GM12872 (cell line): ENCODE results near the gene FBH1.

ENCODE experiments used
- TF ChIP-seq, protein P1 (sequence below): IDR thresholded peaks from 3 replicates; pipeline ENCODE4 v1.5.1; 2011; ENCODE audit warnings: low read depth, mild to moderate bottlenecking, low read length, moderate library complexity; ENCODE audit not compliant: insufficient read depth

The FBH1 gene

DNA sequence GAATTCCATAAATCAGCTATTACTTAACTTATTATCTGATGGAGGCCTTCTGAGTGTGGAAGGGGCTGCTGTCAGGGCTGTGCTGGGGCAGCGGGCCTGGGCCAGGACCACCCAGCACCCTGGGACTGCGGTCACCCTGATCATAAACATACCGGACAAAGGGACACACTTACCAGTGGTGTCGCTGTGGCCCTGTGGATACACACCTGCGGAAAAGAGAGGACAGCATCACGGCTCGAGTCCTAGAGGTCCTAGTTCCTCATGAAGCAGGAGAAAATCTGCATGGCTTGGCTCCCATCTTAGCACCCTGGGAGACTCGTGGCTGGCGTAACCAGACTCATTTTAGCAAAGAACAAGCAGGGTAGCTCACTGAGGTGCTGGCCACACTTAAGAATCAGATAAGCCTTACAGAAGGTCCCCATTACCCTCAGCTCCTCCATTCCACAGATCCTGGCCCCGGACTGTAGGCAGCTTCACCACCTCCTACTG, 69.6 kb downstream of the FBH1 start:
- TF ChIP-seq, protein P1, sequence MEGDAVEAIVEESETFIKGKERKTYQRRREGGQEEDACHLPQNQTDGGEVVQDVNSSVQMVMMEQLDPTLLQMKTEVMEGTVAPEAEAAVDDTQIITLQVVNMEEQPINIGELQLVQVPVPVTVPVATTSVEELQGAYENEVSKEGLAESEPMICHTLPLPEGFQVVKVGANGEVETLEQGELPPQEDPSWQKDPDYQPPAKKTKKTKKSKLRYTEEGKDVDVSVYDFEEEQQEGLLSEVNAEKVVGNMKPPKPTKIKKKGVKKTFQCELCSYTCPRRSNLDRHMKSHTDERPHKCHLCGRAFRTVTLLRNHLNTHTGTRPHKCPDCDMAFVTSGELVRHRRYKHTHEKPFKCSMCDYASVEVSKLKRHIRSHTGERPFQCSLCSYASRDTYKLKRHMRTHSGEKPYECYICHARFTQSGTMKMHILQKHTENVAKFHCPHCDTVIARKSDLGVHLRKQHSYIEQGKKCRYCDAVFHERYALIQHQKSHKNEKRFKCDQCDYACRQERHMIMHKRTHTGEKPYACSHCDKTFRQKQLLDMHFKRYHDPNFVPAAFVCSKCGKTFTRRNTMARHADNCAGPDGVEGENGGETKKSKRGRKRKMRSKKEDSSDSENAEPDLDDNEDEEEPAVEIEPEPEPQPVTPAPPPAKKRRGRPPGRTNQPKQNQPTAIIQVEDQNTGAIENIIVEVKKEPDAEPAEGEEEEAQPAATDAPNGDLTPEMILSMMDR: no peak

DNA sequence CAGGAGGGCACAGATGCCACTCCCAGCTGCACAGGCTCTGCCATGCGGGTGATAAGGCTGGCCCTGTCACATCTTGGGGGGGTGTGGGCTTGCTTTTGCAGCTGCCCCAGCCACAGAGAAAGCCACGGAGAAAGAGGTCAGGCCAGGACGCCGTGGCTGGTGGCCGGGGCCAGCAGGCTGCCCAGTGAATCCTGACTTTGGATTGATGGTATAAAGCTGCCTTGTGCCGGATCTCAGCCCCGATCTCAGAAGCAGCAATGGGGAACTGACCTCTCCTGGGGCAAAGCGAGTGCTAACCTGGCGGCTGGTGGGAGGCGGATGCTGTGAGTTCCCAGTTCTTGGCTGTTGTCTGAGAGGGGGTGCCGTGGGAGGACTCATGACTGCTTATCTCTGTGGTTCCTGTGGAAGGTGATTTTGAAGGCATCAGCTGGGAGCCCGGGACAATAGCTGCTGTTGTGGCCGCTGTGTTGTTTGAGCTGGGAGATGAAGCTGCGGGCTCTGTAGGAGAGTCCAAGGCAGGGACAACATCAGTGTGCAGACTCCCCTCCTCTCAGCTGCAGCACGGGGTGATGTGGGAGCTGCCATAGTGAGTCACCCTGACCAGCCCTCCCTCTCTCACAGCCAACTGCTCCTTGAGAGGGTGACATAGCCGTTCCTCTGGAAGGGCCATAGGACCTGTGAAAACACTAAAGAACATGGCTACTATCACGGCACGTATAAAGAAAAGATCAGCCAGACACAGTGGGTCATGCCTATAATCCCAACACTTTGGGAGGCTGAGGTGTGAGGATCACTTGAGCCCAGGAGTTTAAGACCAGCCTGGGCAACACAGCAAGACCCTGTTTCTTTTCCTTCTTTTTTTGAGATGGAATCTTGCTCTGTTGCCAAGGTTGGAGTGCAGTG, 70.3 kb downstream of the FBH1 start:
- TF ChIP-seq, protein P1: no peak

- TF ChIP-seq, protein P1: no peak
Measured at GRCh38 chr10:5961405-5962100, 71.5 kb downstream of the FBH1 start.

DNA sequence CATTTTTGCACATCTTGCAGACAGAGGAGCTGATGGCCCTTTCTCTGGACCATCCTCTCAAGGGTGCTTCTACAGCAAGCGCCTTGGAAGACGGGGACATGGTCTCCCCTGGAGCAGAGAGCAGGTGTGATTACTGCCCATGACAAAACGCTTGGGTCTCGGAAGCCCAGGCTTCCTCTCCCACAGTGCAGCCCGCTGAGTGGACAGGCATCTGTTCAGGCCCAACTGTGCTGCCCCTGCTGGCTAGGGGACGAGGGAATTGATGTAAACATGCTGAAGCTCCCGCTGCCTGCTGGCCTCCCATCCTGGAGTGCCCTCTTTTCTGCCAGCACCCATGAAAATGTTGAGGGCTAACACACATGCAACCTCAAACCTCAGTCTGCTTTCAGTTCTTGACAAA, 73.0 kb downstream of the FBH1 start:
- TF ChIP-seq, protein P1: no peak

GRCh38 chr10:5963591-5963990, 73.5 kb downstream of the FBH1 start:
- TF ChIP-seq, protein P1: no peak

DNA sequence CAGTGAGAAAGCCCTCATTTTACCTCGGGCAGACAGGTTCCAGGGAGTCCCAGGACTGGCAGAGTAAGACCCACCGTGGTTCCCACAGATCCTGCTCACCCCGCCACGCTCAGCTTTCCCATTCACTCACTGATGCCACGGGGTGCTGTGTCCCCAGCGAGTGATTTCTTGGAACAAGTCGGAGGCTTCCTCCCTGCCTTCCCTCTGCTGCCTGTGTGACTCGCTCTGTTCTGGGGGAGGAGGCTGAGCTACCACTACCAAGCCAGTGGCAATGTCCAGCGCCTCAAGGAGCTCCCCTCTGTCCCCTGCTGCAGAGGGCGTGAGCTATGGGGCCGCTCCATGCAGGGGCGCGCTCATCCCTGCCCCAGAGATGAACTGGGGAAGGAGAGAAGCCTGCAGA, 74.7 kb downstream of the FBH1 start:
- TF ChIP-seq, protein P1: no peak

GRCh38 chr10:5965266-5965665, 75.2 kb downstream of the FBH1 start:
- TF ChIP-seq, protein P1: no peak
